Effector CD8-positive, alpha-beta T cell (primary cell): Measurements from ENCODE around the gene FXYD2.

Experiments used
- DNase-seq: peaks from one replicate; lab custom pipeline; 2025; lab: John Stamatoyannopoulos, UW

Gene FXYD2

DNA sequence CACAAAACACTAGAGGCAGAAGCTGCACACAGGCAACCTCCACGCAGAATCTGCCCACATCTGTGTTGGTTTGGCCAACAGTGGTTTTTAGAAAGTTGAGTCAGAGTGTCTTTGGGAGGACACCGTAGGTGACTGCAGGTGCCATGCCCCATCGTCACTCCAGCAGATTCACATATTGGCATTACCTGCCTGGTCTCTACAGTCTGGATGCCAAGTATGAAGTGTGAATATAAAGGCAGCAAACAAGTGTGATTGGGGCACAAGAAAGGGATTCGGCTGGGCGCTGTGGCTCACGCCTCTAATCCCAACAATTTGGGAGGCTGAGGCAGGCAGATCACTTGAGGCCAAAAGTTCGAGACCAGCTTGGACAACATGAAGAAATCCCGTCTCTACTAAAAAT, 11.0 kb upstream of the FXYD2 start:
- no peak for DNase-seq

DNA sequence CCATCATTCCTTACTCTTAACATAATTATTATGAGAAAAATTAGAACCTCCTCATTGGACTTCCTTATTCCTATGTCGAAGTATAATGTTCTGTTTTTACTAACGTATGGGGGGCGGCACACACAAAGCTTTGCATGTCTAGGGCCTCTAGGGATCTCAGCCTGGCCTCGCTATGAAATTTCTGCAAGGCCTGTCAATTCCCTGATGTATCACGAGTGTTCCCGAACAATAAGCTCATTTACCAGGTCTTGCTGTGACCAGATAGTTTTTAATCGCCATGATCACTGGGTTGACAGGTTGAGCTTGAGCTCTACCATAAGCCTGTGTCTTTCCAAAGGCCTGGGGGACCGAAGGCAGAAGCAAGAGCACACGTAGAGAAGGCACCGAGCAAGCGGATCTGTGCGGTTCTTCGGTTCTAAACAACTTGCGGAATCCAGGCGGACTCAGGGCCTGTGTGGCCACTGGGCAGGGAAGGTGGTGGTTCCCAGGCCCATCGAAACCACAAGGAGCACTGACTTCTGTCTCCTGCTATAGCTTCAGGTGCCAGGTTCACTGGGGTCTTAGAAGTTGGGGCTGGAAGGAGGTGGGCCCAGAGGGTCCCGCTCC, 10.4 kb upstream of the FXYD2 start:
- no peak for DNase-seq

DNA sequence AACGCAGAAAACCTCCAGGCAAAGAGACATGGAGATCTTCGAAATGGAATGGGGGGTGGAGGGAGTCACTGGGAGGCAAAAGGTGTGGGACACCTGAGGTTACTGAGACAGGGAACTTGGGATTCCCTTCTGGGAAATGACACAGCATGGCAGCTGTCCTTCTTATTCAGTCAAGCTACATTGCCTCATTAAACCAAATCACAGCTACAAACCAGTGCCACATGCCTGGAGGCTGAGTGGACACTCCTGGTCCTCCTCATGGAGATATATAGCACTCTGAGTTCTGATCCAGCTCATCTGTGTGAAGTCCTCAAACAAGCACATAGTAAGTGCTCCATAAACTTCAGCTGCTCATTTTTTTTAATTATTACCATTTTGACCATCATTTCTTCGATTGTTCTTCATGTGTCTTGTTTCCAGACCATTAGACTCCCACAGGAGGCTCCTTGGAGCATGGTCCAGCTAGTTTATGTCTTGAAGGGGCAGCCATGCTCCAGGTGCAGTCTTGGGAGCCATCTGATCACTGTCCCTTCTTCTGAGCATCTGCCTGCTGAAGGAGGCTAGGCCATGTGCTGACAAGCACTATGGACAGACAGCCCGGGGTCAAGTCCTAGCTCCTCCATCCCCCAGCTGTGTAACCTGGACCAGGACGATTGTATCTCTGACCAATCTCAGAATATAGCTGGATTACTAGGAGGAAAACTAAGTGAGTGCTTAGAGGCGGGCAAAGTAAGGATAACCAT, 9.7 kb upstream of the FXYD2 start:
- no peak for DNase-seq

DNA sequence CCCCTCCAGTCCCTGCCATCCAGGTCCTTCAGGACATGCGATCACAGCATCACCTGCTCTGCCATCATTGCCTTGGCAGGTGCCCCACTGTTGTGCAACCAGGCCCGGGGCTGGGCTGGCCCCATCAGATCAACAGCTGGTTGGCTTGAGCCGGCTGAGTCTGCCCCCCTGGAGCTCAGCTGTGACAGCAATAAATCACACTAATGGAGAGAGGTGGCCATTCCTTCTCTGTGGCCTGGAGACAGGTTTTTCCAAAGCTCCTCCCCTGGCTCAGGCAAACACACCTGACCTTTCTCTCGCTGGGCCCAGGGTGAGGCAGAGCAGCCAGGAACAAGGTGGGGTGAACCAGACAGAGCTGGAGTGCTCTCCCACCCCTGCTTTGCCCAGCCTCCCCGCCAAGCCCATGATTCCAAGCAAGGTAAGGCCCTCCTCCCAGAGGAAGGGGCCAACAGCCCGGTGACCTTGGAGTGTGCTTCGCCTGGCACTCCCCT, 8.9 kb upstream of the FXYD2 start:
- DNase-seq = no peak

DNA sequence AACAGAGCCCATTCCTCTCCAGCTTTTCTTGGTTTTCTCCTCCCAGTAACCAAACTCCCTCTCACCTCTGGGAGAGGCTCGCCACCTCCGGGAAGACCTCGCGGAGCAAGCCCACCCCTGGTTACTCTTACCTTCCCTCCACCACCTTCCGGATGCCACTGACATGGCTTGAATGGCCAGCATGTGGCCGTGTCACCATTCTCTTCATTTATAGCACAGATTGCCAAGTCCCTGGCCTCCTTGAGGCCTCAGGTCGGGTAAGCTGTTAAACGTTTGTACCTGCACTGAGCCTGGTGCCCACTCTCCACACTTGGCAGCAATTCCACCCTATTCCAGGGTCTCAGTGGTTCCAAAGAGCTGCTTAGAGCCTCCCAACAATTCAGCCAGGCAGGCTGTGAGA, 8.0 kb upstream of the FXYD2 start:
- no peak for DNase-seq

DNA sequence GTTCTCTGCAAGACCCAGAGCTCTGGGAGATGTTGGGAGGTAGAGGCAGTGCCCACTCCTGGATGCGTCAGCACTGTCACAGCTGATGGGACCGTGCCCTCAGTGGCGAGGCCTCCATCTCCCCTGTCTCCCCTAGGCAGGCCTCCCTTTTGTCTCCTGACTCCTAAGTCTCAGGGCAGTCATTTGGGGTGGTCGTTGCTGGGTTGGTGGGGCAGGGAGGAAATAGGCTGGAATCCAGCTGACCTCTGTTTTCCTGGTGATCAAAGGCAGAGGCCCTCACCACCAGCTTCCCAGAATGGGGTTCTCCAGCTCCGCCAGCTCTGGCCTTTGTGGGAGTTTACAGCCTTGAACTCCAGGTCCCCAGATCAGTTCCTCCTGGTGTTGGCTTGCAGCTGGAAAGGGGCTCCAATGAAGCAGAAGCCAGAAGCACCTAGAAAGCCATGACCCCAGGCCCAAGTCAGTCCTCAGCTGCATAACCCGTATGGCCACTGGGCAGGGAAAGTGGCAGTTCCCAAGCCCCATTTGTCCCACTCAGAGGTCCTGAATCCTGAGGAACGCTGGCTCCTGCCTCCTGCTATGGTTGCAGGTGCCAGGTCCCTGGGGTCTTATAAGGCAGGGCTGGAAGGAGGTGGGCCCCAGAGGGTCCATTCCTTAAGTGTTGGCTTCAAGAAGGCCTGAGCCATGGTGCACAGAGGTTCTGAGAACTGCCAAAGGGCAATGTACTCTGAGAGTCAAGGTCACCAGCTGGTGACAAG, 7.3 kb upstream of the FXYD2 start:
- no peak for DNase-seq

DNA sequence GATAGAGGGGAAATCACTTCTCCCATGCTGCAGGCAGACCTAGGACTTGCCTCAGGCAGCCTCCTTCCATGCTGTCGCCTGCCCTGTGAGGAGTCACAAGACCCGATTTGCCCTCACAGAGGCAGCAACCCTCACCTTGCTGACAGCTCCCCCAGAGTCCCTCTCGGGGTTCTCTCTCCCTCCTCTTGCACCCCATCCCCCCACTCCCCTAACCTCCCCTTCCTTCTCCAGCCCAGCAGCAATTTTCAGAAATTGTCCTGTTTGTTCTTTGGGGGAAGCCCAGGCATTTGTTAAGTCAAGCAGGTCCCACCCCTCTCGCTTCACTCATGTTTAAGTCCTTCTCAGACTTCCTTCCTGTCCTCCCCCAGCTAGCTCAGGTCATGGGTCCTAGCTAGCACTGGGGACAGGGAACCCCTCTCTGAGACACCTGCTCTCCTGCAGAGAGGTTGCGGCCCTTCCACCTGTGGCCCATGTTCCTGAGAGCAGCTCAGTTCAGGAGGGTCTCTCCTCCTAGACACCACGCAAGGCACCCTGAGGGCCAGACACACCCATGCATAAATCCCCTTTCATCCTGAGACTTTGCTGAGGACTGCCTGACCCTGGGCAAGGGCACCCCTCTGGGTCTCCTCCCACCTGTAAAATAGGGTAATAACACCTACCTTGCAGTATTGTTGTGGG, 6.3 kb upstream of the FXYD2 start:
- DNase-seq = no peak

DNA sequence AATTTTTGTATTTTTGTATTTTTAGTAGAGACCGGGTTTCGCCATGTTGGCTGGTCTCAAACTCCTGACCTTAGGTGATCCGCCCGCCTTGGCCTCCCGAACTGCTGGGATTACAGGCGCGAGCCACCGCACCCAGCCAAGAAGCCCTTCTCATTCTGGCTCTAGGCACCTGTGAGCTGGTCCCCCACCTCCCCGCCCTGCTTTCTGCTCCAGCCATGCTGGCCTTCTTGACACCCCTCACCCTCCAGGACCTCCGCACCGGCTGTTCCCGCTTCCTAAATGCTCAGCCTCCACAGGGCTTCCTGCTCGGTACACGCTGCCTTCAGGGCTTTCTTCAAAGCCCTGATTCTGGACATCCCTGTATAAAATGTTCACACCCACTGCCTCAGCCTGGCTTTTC, 5.5 kb upstream of the FXYD2 start:
- no peak for DNase-seq

DNA sequence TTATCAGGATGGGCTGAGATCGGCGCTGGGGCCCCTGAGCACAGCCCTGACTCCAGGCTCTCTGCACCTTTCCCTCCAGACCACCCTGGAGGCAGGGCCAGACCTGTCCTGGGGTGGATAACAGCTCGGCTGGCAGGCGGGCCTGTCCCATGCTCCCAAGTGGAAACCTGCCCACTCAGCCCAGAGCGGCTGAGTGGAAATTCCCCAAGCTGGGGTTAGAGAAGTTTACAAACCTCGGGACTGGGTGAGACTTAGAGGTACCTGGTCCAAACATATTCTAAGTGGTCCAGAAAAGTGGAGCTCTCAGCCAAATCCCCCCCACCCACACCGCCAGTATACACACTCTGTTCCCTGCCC, 4.8 kb upstream of the FXYD2 start:
- DNase-seq = no peak

DNA sequence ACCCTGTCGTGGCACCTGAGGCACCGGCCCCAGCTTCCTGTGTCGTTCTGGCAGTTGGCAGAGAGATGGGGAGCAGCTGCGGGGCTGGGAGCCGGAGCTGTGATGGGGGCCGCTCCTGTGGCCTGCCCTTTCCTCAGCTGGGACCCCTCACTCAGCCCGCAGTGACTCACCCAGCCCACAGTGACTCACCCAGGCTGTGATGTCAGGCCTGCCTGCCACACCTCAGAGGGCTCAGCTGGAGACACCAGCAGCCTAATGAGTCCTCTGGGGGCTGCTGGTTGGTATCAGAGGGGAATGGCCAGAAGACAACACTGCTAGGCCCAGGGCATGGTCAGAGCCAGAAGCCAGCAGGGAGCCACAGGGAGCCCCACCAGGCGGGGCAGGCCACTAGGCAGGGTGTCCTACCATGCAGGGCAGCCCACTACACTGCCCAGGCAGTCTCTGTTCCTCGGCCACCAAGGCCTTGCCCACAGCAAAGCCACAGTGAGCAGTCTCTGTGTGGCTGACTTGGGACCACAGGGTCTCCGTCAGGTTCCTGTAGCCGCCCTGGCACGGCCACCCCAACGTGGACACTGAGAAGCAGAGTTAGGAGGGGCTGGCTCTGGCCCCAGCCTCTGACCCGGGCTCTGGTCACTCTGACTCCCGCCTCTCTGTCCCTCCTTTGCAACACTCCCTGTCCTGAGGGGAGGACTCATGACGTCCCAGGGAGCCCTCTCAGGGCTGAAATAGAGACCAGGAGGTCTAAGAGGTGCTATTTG, 4.2 kb upstream of the FXYD2 start:
- peak; percentile 41 for DNase-seq

DNA sequence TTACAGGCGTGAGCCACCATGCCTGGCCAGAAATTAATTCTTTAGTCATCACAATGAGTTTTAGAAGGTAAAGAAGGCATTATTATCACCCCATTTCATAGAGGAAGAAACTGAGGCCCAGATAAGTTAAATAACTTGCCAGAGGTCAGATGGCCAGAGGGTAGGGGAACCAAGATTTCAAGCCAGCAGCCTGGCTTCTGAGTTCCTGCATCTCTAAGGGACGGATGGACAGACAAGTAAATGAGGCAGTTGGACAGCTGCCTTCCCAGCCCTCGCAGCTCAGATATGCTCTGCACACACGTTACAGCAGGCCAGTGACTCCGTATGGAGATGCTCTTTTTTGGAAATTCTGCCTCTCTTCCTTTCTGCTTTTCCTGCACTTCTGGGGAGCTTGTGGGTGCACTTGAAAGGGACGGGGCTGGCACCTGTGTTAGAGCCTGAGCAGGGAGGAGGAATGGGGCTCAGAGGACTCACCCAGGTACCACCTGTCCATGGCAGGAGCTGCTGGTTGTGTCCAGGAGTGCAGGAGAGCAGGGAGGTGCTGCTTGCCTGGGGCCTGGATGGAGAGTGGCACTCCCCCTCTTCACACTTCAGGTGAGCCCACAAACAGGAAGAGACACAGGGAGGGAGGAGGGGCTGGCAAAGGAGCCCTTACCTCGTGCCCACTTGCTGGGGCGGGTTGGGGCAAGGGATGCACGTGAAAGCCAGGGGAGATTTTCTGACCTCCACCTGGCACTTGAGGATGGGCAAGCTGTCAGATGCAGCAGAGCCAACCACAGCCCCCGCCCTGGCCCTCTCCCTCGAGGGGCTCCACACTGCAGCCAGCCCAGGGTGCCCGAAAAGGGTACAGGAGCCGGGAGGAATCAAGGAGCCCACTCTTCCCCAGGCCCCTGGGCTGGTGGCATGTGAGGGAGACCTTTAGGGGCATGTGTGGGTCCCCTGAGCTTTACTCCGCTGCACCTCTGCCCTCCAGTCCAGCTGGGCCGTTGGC, 3.3 kb upstream of the FXYD2 start:
- DNase-seq = no peak

DNA sequence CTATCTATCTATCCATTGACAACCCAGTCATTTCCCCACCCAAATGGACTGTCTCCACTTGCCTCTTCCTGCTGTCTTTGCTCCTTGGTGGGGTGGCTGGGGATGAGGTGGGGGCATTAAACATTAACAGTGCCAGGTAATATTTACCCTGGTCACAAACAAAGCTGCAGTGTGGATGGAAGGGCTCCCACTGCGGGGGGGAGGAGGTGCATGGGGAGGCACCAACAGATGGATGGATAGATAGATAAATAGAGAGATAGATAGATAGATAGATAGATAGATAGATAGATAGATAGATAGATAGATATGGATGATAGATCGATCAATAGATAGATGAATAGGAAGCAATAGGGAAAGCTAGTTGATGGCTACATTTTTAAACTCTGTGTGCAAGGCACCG, 2.3 kb upstream of the FXYD2 start:
- no peak for DNase-seq

DNA sequence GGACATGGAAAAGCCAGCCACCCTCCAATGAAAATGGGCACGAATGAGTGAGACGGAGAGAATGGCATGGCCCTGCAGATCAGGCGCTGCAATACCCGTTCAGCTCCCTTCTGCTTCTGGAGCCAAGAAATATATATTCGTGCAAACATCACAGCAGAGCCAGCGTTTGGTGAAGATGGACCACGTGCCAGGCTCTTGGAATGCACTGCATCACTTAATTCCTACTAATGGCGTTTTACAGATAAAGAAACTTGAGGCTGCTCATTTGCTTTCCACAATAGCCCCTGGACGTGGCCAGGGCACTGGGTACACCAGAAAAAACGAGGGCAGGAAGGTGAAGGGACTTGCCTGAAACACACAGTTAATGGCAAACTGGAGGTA, 1.6 kb upstream of the FXYD2 start:
- DNase-seq = no peak

DNA sequence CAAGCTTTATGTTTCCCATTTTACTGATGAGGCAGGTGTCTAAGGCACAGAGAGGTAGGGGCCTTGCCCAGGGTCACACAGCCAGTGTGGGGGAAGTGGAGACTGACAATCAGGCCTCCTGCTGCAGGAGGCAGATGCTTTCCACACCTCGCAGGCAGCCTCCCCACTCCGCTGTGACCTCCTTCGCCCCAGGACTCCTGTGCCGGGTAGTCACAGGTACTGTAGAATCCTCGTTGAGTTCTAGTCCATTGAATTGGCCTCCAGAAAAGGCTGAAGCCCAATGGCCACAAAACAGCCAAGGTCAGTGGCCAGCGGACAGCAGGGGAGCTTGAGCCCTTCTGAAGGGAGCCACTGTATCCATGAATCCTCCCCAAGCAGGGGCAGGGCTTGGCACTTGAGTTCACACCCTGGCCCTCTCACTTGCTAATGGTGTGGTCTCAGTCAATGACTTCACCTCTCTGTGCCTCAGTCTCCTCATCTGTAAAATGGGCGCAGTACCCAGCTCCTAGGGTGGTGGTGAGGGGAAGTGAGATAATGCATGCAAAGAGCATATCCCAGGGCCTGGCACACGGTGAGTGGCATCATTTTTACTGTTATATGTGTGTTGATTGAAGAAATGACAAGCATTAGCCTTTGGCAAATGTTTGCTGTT, 1.1 kb upstream of the FXYD2 start:
- no peak for DNase-seq

DNA sequence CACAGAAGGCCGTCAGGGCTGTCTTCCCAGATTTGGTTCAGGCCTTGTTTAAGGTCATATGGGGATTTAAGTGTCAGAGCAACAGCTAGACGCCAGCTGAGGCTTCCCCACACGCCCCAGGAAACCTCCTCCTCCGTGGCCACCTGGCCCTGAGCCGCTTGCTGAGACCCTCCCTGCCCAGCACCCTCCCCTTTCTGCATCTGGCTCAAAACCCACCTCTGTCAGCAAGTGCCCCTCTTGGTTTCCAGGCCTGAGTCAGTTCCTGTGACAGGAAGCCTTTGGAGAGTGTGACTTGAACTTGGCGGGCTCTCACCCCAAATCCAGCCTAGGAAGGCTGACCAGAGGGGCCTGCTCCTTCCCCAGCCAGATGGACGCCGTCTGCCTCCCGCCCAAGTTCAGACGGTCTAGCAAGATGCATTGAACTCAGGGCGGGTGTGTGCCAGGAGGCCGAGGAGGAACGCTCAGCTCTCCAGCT, 561 bp downstream of the FXYD2 start:
- no peak for DNase-seq

DNA sequence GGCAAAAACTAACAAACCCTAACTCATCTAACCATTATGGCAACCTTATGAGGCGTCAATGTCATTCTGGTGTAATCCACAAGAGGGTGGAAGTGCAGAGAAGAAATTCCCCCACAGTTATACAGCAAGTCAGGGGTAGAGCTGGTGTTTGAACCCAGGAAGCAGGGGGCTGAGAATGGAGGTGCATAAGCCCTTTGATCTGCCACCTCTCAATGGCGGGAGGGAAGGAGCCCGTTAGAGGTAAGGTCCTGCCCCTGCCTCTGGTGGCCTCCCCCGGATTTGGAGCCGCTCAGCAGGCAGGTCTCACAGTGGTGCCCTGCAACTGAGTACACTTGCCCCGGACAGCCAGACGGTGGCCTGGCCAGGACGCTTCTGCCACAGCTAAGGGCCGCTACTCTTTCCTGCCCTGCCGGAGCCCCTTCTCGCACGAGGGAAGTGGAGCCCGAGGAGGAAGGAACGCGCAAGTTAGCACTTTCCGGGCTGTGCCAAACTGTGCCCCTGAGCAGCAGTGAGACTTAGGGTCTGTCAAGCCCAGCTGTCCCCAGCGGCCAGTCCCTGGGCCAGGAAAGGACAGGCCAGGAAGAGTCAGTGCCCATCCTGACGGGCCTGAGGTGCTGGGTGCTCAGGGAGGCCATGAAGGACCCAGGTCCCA, 1.1 kb downstream of the FXYD2 start:
- DNase-seq = no peak

DNA sequence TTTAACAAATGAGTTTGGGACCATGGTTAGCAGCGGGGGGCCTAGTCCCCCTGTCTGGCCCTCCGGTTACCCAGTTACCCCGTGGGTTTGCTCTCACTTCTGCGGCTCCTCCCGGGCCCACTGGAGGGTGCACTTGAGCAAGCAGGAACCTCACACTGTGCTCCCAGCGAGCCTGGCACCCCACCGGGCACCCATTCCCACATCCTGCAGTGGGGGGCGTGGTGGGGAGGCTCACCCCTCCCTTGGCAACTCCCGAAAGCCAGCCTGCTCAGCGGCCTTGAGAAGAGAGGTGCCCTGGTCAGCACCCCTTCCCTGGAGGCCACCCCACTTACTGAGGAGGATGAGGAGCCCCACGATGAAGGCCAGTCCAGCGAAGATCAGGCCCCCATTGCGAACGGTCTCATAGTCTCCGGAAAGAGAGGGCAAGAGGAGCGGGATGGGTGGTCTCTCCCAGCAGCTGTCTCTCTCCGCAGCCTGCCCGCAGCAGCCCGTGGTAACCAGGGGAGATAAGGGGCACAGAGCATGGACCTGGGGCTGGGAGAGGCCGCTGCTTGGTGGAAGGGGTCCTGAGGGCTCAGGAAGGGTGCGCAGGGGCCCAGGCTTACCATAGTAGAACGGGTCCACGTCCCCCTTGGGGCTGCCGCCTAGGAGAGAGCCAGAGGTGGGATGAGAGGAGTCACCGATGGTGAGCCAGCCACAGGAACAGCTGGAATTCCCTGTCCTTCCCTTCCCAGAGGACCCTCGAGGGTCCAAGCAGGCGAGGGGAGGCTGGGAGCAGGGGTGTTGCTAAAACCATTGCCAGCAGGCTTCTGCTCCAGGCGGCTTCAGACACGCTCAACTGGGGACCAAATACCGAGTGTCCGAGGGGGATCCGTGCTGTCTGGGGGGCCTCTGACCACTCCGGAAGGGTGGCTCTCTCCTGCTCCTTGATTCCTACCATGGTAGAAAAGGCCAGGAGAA, 2.2 kb downstream of the FXYD2 start:
- DNase-seq = peak; percentile 35

DNA sequence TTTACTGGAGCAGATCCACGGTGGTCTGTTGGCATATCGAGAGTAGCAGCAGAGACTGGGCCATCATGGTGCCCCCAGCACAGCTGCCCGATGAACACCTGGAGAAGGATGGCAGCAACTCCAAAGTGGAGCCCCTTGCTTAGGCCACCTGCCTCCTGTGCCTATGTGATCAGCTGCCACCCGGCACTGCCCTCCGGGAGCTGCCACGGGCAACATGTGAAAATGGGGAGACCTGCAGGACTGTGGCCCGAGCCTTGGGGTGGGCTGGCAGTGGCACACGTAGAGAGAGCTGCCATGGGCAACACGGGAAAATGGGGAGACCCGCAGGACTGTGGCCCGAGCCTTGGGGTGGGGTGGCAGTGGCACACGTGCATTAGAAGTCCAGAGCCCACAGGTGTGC, 3.1 kb downstream of the FXYD2 start:
- DNase-seq = no peak
